BLaER1 treated with 17β-estradiol and CSF1 and Interleukin-3, amounts not matched to agents 10 nM and 100 nM (cell line): ENCODE results near the gene ATG7.

Experiments used
- H3K27ac ChIP-seq, 11 experiments: shearing (Covaris generic); formaldehyde crosslinking; 2 replicates each; pipeline ENCODE4 v1.8.1; 2022
- H3K27me3 ChIP-seq, 11 experiments: shearing (Covaris generic); formaldehyde crosslinking; 2 replicates each; pipeline ENCODE4 v1.8.1; 2022
- H3K36me3 ChIP-seq, 11 experiments: shearing (Covaris generic); formaldehyde crosslinking; 2 replicates each; pipeline ENCODE4 v1.8.1; 2022
- H3K4me1 ChIP-seq, 10 experiments: shearing (Covaris generic); formaldehyde crosslinking; 2 replicates each; pipeline ENCODE4 v1.8.1; 2022
- H3K4me2 ChIP-seq, 11 experiments: shearing (Covaris generic); formaldehyde crosslinking; 2 replicates each; pipeline ENCODE4 v1.8.1; 2022
- H3K4me3 ChIP-seq, 10 experiments: shearing (Covaris generic); formaldehyde crosslinking; 2 replicates each; pipeline ENCODE4 v1.8.1; 2022
- H3K9ac ChIP-seq, 11 experiments: shearing (Covaris generic); formaldehyde crosslinking; 2 replicates each; pipeline ENCODE4 v1.8.1; 2022
- H3K9me3 ChIP-seq, 11 experiments: shearing (Covaris generic); formaldehyde crosslinking; replicated peaks in 1 of 11; 2 replicates each; pipeline ENCODE4 v1.8.1; 2022
- H4K20me1 ChIP-seq, 11 experiments: shearing (Covaris generic); formaldehyde crosslinking; 2 replicates each; pipeline ENCODE4 v1.8.1; 2022
- Cebpa-rat ChIP-seq, 11 experiments: shearing (Covaris generic); IDR thresholded peaks; 2 replicates each; pipeline ENCODE4 v1.8.1; 2022

The ATG7 gene

DNA sequence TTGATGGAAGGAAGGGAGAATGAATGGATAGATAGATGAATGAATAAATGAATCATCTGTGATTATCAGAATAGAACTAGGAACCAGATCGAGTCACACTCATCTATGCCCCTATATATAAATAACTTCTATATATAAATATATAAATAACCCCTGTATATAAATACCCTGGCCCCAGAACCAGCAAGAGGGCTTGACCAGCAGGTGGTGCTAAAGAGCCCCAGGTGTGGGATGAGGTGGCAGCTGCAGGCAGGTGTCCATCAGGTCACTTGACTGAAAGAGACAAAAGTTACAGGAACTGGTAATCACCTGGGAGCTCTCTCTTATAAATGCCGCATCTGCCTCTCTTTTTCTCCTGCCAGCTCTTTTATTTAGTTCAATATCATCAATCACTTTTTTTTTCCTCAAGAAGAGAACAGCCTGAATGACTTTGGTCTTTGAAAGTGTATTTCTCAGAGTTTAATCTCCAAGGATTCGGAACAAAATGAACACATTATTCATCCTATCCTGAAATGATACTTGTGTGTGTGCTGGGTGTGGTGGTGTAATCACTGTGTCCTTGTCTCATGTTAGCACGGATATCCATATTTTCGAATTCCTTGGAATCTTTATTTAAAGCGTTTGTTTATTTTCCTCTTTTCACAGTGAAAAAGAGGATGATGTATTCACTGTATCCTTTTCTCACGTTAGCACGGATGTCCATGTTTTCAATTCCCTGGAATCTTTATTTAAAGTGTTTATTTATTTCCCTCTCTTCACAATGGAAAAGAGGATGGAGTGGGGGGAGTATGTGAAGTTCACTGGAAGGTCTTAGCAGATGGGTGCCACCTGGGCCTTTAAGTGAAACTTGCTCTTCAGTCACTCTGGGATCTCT, 35.4 kb upstream of the ATG7 start:
- no peak for TF ChIP-seq Cebpa-rat (IDR thresholded peaks at IDR 0.05)
- Histone ChIP-seq H3K4me2 (no peak overlapping the region), H3K36me3 (peaks cover 0 to 49% (median 0%) of the 10 kb centered on the region in 11 experiments; a peak in 4 of 22 replicates), H3K4me3 (no peak overlapping the region), H3K9me3 (peaks cover 5 to 25% (median 18%) of the 10 kb centered on the region in 11 experiments; a peak in 21 of 22 replicates), H4K20me1 (peaks cover 0 to 77% (median 0%) of the 10 kb centered on the region in 11 experiments; a peak in 4 of 22 replicates), H3K9ac (no peak overlapping the region), H3K4me1 (peaks cover 0 to 6% (median 0%) of the 10 kb centered on the region in 10 experiments; a peak in 4 of 20 replicates), H3K27me3 (no peaks in the 10 kb centered on the region), H3K27ac (no peak overlapping the region)

DNA sequence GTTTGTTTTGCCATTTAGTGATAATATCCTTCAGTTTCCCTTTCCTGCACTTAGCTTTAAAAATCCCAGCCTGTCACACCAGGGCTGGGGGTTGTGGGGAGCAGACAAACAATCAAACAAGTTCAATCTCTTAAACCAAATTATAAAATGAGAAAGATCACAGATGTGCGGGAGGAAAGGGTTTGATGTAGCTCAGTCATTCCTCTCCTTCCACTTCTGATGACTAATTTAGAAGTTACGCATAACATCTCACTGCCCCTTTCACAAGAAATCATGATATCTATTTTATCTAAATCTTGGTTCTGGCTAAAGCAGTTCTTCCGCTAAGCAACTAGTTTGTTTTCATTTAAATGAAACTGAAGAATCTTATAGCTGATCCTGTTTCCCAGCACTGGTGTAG, 34.1 kb upstream of the ATG7 start:
- Histone ChIP-seq H3K36me3 (peaks cover 0 to 48% (median 0%) of the 10 kb centered on the region in 11 experiments; a peak in 4 of 22 replicates), H3K27ac (no peak overlapping the region), H3K4me3 (no peak overlapping the region), H3K9ac (no peak overlapping the region), H3K9me3 (peaks cover 5 to 27% (median 18%) of the 10 kb centered on the region in 11 experiments; a peak in 21 of 22 replicates), H4K20me1 (peaks cover 0 to 69% (median 0%) of the 10 kb centered on the region in 11 experiments; a peak in 4 of 22 replicates), H3K4me1 (peaks cover 0 to 6% (median 0%) of the 10 kb centered on the region in 10 experiments; a peak in 4 of 20 replicates), H3K4me2 (no peak overlapping the region), H3K27me3 (no peaks in the 10 kb centered on the region)
- TF ChIP-seq Cebpa-rat (IDR thresholded peaks at IDR 0.05) = no peak

DNA sequence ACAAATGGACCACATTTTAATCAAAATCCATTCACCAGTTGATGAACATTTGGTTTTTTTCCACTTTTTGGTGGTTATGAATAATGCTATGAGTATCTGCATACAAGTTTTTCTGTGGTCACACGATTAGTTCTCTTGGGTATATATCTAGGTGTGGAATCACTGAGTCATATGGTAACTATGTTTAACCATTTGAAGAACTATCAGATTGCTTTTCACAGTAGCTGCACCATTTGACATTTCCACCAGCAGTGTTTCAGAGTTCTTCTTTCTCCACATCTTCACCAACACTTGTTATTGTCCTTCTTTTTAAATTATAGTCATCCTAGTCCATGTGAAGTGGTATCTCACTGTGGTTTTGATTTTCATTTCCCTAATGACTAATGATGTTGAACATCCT, 33.3 kb upstream of the ATG7 start:
- Histone ChIP-seq H3K36me3 (peaks cover 0 to 46% (median 0%) of the 10 kb centered on the region in 11 experiments; a peak in 4 of 22 replicates), H4K20me1 (peaks cover 0 to 69% (median 0%) of the 10 kb centered on the region in 11 experiments; a peak in 4 of 22 replicates), H3K4me2 (no peak overlapping the region), H3K9ac (no peak overlapping the region), H3K4me3 (no peak overlapping the region), H3K27me3 (no peaks in the 10 kb centered on the region), H3K4me1 (peaks cover 0 to 6% (median 0%) of the 10 kb centered on the region in 10 experiments; a peak in 4 of 20 replicates), H3K9me3 (peaks cover 5 to 27% (median 18%) of the 10 kb centered on the region in 11 experiments; a peak in 21 of 22 replicates), H3K27ac (no peak overlapping the region)
- TF ChIP-seq Cebpa-rat (IDR thresholded peaks at IDR 0.05) = no peak

DNA sequence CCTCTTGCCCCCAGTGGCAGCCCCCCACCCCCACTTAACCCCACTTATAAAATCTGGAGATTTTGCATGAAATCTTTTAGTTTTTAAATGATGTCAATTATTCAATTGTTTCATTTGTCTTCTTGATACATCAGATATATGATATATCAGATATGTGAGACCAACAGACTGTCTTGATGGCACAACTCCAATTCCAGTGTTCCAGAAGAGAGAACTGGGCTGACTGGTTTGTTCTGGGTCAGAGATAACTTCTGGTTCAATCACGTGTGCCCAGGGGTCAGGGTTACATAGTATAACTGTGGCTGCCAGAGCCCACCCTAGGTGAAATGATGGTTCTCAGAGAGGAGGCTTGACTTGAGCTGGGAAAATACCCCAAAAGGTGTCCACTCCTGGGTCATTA, 32.4 kb upstream of the ATG7 start:
- Histone ChIP-seq H4K20me1 (peaks cover 0 to 70% (median 0%) of the 10 kb centered on the region in 11 experiments; a peak in 4 of 22 replicates), H3K9ac (no peak overlapping the region), H3K36me3 (peaks cover 0 to 37% (median 0%) of the 10 kb centered on the region in 11 experiments; a peak in 4 of 22 replicates), H3K4me3 (no peak overlapping the region), H3K4me2 (no peak overlapping the region), H3K27ac (no peak overlapping the region), H3K4me1 (no peaks in the 10 kb centered on the region; a peak in 1 of 20 replicates), H3K9me3 (peaks cover 5 to 27% (median 18%) of the 10 kb centered on the region in 11 experiments; a peak in 21 of 22 replicates), H3K27me3 (no peaks in the 10 kb centered on the region)
- no peak for TF ChIP-seq Cebpa-rat (IDR thresholded peaks at IDR 0.05)

DNA sequence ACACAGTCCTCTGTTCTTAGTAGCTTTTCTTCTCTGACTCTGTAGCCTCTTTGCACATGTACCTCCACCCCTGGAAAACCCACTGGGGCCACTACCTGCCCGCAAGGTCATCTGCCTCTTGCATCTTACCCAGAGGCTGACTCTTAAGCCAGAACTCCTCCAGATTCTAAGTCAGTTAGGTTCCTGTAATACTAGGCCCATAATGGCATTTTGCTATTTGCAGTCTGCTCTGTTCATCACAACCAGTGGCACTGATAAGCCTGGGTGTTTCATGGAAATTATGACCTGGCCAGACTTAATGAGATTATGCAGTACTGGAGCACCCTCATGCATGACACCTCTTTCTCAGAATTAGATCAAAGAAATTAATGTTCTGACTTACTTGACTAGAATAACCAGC, 31.7 kb upstream of the ATG7 start:
- Histone ChIP-seq H3K9me3 (peaks cover 5 to 27% (median 18%) of the 10 kb centered on the region in 11 experiments; a peak in 21 of 22 replicates), H3K4me3 (no peak overlapping the region), H4K20me1 (peaks cover 0 to 71% (median 0%) of the 10 kb centered on the region in 11 experiments; a peak in 4 of 22 replicates), H3K36me3 (peaks cover 0 to 33% (median 0%) of the 10 kb centered on the region in 11 experiments; a peak in 4 of 22 replicates), H3K9ac (no peak overlapping the region), H3K27me3 (no peaks in the 10 kb centered on the region), H3K4me2 (no peak overlapping the region), H3K27ac (no peak overlapping the region), H3K4me1 (no peaks in the 10 kb centered on the region; a peak in 2 of 20 replicates)
- no peak for TF ChIP-seq Cebpa-rat (IDR thresholded peaks at IDR 0.05)

DNA sequence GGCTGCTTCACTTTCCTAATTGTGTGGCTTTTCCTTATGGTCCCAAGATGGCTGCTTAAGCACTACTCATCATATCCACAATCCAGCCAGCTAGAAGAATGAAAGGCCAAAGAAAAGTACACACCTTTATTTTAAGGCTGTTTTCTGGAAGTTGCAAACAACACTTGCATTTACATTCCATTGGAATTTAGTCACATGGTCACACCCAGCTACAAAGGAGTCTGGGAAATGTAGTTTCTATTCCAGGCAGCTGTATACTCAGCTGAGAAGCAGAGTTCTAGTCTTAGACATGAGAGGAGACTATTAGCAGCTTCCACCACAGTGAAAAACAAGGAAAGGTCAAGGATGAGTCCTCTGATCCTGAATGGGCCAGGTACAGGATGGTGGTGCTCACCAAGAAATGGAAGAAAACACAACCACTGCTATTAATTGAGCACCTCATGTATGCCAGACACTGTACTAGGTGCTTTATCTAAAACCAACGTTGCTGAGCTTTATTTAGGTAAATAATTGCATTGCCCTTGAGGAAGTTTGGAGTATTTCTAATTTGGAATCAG, 28.0 kb upstream of the ATG7 start:
- Histone ChIP-seq H3K9me3 (peaks cover 0 to 16% (median 7%) of the 10 kb centered on the region in 11 experiments; a peak in 15 of 22 replicates), H4K20me1 (peaks cover 0 to 82% (median 0%) of the 10 kb centered on the region in 11 experiments; a peak in 4 of 22 replicates), H3K4me3 (no peak overlapping the region), H3K36me3 (peaks cover 0 to 27% (median 0%) of the 10 kb centered on the region in 11 experiments; a peak in 3 of 22 replicates), H3K27me3 (no peaks in the 10 kb centered on the region), H3K27ac (no peak overlapping the region), H3K4me1 (no peaks in the 10 kb centered on the region; a peak in 2 of 20 replicates), H3K9ac (no peak overlapping the region), H3K4me2 (no peak overlapping the region)
- no peak for TF ChIP-seq Cebpa-rat (IDR thresholded peaks at IDR 0.05)

DNA sequence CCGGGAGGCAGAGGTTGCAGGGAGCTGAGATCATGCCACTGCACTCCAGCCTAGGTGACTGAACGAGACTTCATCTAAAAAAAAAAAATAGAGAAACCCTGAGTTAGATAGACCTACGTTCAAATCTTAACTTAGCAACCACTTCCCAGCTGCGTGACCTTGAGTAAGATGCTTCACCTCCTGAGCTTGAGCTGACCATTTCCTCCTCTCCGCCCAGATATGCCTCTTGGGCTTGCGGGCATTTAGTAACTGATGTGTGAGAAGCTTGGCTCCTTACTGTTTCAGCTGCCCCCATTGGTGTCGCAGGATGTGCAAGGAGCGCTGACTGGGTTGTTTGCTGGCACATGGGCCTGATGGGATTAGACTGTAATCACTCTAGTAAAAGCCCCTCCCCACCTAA, 26.9 kb upstream of the ATG7 start:
- Histone ChIP-seq H3K27me3 (no peaks in the 10 kb centered on the region), H3K27ac (no peak overlapping the region), H3K9me3 (peaks cover 0 to 12% (median 5%) of the 10 kb centered on the region in 11 experiments; a peak in 7 of 22 replicates), H3K4me2 (no peak overlapping the region), H3K9ac (no peak overlapping the region), H4K20me1 (peaks cover 0 to 85% (median 0%) of the 10 kb centered on the region in 11 experiments; a peak in 5 of 22 replicates), H3K36me3 (peaks cover 0 to 27% (median 0%) of the 10 kb centered on the region in 11 experiments; a peak in 3 of 22 replicates), H3K4me1 (no peaks in the 10 kb centered on the region; a peak in 2 of 20 replicates), H3K4me3 (no peak overlapping the region)
- no peak for TF ChIP-seq Cebpa-rat (IDR thresholded peaks at IDR 0.05)

DNA sequence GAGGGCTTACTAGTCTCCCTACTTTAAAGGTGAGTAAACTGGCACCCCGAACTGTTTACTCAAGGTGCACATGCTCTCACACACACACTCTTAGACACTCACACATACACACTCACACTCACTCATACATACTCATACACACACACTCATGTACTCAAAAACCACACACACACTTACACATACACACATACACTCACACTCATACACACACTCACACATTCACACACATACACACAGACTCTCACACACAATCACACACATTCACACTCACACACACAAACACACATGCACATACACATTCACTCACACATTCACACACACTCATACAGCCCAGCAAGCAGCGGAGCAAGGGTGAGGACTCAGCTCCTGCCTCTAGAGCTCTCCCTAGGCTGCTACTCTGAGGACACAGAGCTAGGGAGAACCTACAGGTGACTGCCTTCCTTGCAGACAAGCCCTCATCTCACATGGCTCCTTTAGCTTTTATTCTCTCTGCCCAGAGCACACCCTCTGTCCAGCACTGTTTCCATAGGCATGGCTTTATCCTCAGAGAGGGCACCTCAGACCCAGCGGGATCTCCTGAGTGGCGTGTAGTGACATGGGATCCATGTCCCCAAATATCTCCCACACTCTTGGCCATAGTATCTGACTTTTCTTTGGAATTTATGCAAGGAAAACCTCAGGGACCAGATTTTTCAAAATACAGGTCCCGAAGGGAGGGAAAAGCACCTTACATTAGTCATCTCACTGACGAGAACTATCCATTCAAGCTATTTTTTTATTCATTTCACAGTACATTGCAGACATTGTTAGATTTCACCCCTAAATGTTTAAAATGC, 26.2 kb upstream of the ATG7 start:
- Histone ChIP-seq H3K9me3 (peaks cover 0 to 12% (median 5%) of the 10 kb centered on the region in 11 experiments; a peak in 7 of 22 replicates), H3K4me3 (no peak overlapping the region), H4K20me1 (peaks cover 0 to 84% (median 0%) of the 10 kb centered on the region in 11 experiments; a peak in 5 of 22 replicates), H3K4me1 (peaks cover 0 to 6% (median 0%) of the 10 kb centered on the region in 10 experiments; a peak in 3 of 20 replicates), H3K27ac (no peak overlapping the region), H3K27me3 (no peaks in the 10 kb centered on the region), H3K4me2 (no peak overlapping the region), H3K9ac (no peak overlapping the region), H3K36me3 (peaks cover 0 to 24% (median 0%) of the 10 kb centered on the region in 11 experiments; a peak in 3 of 22 replicates)
- no peak for TF ChIP-seq Cebpa-rat (IDR thresholded peaks at IDR 0.05)
